GM23338 (cell line): ENCODE measurements around the gene STAMBPL1. TPM values are rescaled to one million over a fixed set of nuclear protein-coding genes. Genes with fewer than 3 reads are reported as not detected.

Source experiments
- ATAC-seq: fragments of 200-7000 bp; cut with Tn5 transposase; 3 replicates; pipeline ENCODE4 v1.9.1; 2020
- DNase-seq: peaks from one replicate; pipeline ENCODE4 v3.0.0-alpha.2; 2015; ENCODE audit warnings: low spot score
- H2AFZ ChIP-seq: fragments of 200-600 bp; sonication (generic); 2 replicates; pipeline ENCODE4 v1.8.0; 2016; ENCODE audit warnings: antibody characterized with exemption, mild to moderate bottlenecking, moderate library complexity
- H3F3A ChIP-seq: fragments of 200-600 bp; sonication (generic); replicated peaks from 2 replicates; pipeline ENCODE4 v1.8.0; 2017; ENCODE audit warnings: antibody characterized with exemption, mixed run types, low read depth
- H3K27ac ChIP-seq: fragments of 200-600 bp; sonication (generic); 2 replicates; pipeline ENCODE4 v1.6.1; 2016; ENCODE audit warnings: low read depth
- H3K27me3 ChIP-seq: fragments of 200-600 bp; sonication (generic); 2 replicates; pipeline ENCODE4 v1.8.0; 2016; ENCODE audit warnings: mild to moderate bottlenecking, mixed run types, moderate library complexity; ENCODE audit not compliant: insufficient read depth
- H3K36me3 ChIP-seq: fragments of 200-600 bp; sonication (generic); 2 replicates; pipeline ENCODE4 v1.8.0; 2016; ENCODE audit warnings: mild to moderate bottlenecking; ENCODE audit not compliant: insufficient read depth
- H3K4me1 ChIP-seq: fragments of 200-600 bp; sonication (generic); 2 replicates; pipeline ENCODE4 v1.8.0; 2016; ENCODE audit warnings: mild to moderate bottlenecking, moderate library complexity; ENCODE audit not compliant: insufficient read depth
- H3K4me2 ChIP-seq: fragments of 200-600 bp; sonication (generic); 2 replicates; pipeline ENCODE4 v1.7.1; 2017; ENCODE audit warnings: mixed run types
- H3K4me3 ChIP-seq: fragments of 200-600 bp; sonication (generic); 2 replicates; pipeline ENCODE4 v1.6.1; 2016; ENCODE audit warnings: mixed run types
- H3K79me2 ChIP-seq: fragments of 200-600 bp; sonication (generic); replicated peaks from 2 replicates; pipeline ENCODE4 v1.8.0; 2017; ENCODE audit warnings: mild to moderate bottlenecking; ENCODE audit not compliant: insufficient read depth
- H3K9me2 ChIP-seq: fragments of 200-600 bp; sonication (generic); 2 replicates; pipeline ENCODE4 v1.8.0; 2017; ENCODE audit not compliant: insufficient read depth
- H4K20me1 ChIP-seq: fragments of 200-600 bp; sonication (generic); replicated peaks from 2 replicates; pipeline ENCODE4 v1.8.0; 2017; ENCODE audit warnings: mild to moderate bottlenecking; ENCODE audit not compliant: insufficient read depth
- H3K27ac Mint-ChIP-seq: 2 replicates; pipeline ENCODE4 v1.8.0; 2020; ENCODE audit warnings: inconsistent platforms, mild to moderate bottlenecking, moderate library complexity, mixed read lengths
- H3K27me3 Mint-ChIP-seq: 3 replicates; pipeline ENCODE4 v1.8.0; 2022; ENCODE audit warnings: low read depth, mild to moderate bottlenecking, moderate library complexity, mixed read lengths, inconsistent platforms; ENCODE audit not compliant: insufficient read depth, poor library complexity
- H3K36me3 Mint-ChIP-seq: 3 replicates; pipeline ENCODE4 v1.8.0; 2021; ENCODE audit warnings: low read depth, mild to moderate bottlenecking, inconsistent platforms, moderate library complexity, mixed read lengths
- H3K4me1 Mint-ChIP-seq: 3 replicates; pipeline ENCODE4 v1.8.0; 2020; ENCODE audit warnings: mild to moderate bottlenecking, inconsistent platforms, mixed read lengths
- H3K4me3 Mint-ChIP-seq: 3 replicates; pipeline ENCODE4 v1.8.0; 2021; ENCODE audit warnings: moderate library complexity, mild to moderate bottlenecking, inconsistent platforms, mixed read lengths
- H3K9me3 Mint-ChIP-seq: 3 replicates; pipeline ENCODE4 v1.8.0; 2020; ENCODE audit warnings: moderate library complexity, mild to moderate bottlenecking, inconsistent platforms, mixed read lengths
- CTCF ChIP-seq, 2 experiments: fragments of 200-600 bp in 1 of 2; sonication (generic) in 1 of 2; conservative IDR thresholded peaks; 2 replicates each; pipeline versions ENCODE4 v1.5.1 to v1.6.1; 2016 to 2017; ENCODE audit warnings: antibody characterized with exemption in 2 of 2, low read depth in 2 of 2, mild to moderate bottlenecking in 2 of 2, moderate library complexity in 1 of 2
- ETS1 ChIP-seq: IDR thresholded peaks from 2 replicates; pipeline ENCODE4 v1.6.1; 2016; ENCODE audit warnings: antibody characterized with exemption
- EZH2phosphoT487 ChIP-seq: fragments of 200-600 bp; sonication (generic); IDR thresholded peaks from one replicate; pipeline ENCODE4 v1.8.1; 2018; ENCODE audit warnings: antibody characterized with exemption; ENCODE audit not compliant: unreplicated experiment
- POLR2AphosphoS5 ChIP-seq: IDR thresholded peaks from 2 replicates; pipeline ENCODE4 v1.6.1; 2016; ENCODE audit warnings: antibody characterized with exemption, low read depth
- STAT1 ChIP-seq: IDR thresholded peaks from one replicate; pipeline ENCODE4 v1.6.1; 2016; ENCODE audit warnings: antibody characterized with exemption; ENCODE audit not compliant: unreplicated experiment
- ZNF331 ChIP-seq: fragments of 250-450 bp; sonication (Bioruptor Pico); IDR thresholded peaks from 2 replicates; pipeline ENCODE4 v1.5.0; 2020; ENCODE audit warnings: low read depth, mild to moderate bottlenecking, moderate library complexity
- polyA plus RNA-seq: library from polyadenylated mRNA; unstranded; fragments of >200 nt; fragmentation: Nextera tagmentation; extraction: Ambion mirVana; gene quantifications from 2 replicates; pipeline ENCODE4 v1.2.1, GENCODE V29; 2016
- total RNA-seq: library from RNA; depleted of rRNA; stranded (reverse); fragments of >200 nt; shearing (Covaris generic); gene quantifications from 2 replicates; pipeline ENCODE4 v1.2.3, GENCODE V29; 2014
- TF ChIP-seq, protein P1 (sequence below): fragments of 250-450 bp; sonication (Bioruptor Pico); IDR thresholded peaks from 2 replicates; pipeline ENCODE4 v1.5.0; 2020; ENCODE audit warnings: mild to moderate bottlenecking, moderate library complexity

The STAMBPL1 gene
- total and polyA plus RNA-seq, 2 experiments from 2014 or later: 2.5 to 11.5 TPM

DNA sequence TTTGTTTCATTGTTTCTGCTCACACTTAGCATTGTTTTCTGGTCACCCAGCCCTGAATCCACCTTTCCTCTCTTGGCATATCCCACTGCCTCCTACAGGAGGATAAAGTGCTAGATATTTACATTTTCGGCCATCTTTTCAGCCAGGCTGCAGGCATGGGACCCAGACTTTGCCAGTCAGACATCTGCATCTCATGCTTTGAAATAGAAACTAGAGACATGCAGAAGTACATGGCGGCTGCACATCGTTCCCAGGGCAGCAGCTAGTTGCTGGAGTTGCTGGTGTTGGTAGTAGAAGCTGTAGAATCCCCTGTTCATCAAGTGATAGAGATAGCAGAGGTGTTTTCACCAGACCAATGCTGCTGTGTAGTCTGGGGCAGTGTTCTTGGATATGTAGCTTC is 18.7 kb downstream of the STAMBPL1 start (continued):
- TF ChIP-seq CTCF (conservative IDR thresholded peaks at IDR 0.05; ENCODE audit: low read depth in 2 of 2) (no peak), EZH2phosphoT487 (no peak), POLR2AphosphoS5 (no peak)
- TF ChIP-seq, protein P1, sequence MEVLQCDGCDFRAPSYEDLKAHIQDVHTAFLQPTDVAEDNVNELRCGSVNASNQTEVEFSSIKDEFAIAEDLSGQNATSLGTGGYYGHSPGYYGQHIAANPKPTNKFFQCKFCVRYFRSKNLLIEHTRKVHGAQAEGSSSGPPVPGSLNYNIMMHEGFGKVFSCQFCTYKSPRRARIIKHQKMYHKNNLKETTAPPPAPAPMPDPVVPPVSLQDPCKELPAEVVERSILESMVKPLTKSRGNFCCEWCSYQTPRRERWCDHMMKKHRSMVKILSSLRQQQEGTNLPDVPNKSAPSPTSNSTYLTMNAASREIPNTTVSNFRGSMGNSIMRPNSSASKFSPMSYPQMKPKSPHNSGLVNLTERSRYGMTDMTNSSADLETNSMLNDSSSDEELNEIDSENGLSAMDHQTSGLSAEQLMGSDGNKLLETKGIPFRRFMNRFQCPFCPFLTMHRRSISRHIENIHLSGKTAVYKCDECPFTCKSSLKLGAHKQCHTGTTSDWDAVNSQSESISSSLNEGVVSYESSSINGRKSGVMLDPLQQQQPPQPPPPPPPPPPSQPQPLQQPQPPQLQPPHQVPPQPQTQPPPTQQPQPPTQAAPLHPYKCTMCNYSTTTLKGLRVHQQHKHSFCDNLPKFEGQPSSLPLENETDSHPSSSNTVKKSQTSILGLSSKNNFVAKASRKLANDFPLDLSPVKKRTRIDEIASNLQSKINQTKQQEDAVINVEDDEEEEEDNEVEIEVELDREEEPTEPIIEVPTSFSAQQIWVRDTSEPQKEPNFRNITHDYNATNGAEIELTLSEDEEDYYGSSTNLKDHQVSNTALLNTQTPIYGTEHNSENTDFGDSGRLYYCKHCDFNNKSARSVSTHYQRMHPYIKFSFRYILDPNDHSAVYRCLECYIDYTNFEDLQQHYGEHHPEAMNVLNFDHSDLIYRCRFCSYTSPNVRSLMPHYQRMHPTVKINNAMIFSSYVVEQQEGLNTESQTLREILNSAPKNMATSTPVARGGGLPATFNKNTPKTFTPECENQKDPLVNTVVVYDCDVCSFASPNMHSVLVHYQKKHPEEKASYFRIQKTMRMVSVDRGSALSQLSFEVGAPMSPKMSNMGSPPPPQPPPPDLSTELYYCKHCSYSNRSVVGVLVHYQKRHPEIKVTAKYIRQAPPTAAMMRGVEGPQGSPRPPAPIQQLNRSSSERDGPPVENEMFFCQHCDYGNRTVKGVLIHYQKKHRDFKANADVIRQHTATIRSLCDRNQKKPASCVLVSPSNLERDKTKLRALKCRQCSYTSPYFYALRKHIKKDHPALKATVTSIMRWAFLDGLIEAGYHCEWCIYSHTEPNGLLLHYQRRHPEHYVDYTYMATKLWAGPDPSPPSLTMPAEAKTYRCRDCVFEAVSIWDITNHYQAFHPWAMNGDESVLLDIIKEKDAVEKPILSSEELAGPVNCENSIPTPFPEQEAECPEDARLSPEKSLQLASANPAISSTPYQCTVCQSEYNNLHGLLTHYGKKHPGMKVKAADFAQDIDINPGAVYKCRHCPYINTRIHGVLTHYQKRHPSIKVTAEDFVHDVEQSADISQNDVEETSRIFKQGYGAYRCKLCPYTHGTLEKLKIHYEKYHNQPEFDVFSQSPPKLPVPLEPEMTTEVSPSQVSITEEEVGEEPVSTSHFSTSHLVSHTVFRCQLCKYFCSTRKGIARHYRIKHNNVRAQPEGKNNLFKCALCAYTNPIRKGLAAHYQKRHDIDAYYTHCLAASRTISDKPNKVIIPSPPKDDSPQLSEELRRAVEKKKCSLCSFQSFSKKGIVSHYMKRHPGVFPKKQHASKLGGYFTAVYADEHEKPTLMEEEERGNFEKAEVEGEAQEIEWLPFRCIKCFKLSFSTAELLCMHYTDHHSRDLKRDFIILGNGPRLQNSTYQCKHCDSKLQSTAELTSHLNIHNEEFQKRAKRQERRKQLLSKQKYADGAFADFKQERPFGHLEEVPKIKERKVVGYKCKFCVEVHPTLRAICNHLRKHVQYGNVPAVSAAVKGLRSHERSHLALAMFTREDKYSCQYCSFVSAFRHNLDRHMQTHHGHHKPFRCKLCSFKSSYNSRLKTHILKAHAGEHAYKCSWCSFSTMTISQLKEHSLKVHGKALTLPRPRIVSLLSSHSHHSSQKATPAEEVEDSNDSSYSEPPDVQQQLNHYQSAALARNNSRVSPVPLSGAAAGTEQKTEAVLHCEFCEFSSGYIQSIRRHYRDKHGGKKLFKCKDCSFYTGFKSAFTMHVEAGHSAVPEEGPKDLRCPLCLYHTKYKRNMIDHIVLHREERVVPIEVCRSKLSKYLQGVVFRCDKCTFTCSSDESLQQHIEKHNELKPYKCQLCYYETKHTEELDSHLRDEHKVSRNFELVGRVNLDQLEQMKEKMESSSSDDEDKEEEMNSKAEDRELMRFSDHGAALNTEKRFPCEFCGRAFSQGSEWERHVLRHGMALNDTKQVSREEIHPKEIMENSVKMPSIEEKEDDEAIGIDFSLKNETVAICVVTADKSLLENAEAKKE (CRISPR knock-in tag): no peak

DNA sequence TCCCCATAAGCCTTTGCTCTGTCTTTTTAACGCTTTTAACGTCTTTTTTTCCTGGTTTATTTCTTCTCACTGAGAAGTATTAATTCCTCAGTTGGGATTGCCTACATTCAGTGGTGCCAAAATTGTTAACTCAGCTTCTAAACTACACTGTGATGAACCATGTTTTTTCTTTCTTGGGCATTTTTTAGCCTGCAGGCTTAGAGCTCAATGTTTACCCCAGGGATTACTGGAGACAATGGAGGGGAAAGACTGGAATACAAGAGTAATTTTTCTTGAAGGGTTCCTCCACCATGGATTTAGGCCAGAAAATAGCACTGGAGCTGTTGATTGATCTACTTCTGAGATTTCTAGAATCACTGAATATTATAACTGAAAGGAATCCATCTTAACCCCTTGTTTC is 19.8 kb downstream of the STAMBPL1 start:
- Mint-ChIP-seq H3K27ac (no peak overlapping the region), H3K27me3 (no peaks in the 10 kb centered on the region), H3K4me3 (no peak overlapping the region), H3K4me1 (peaks cover 10% of the 10 kb centered on the region; the same call in 2 of the 3 replicates), H3K36me3 (peaks cover 8% of the 10 kb centered on the region; the same call in 2 of the 3 replicates), H3K9me3 (no peaks in the 10 kb centered on the region)
- no peaks in the 10 kb centered on the region for H3K79me2 ChIP-seq
- no peak overlapping the region for H2AFZ ChIP-seq
- H3K4me1 ChIP-seq: no peaks in the 10 kb centered on the region
- no peaks in the 10 kb centered on the region for H3K36me3 ChIP-seq
- DNase-seq (no peak), ATAC-seq (no peak)
- H3K4me2 ChIP-seq: no peak overlapping the region
- H3K4me3 ChIP-seq: no peak overlapping the region
- no peak overlapping the region for H3K27ac ChIP-seq
- H3K9me2 ChIP-seq: no peaks in the 10 kb centered on the region
- H3K27me3 ChIP-seq: no peaks in the 10 kb centered on the region
- H3F3A ChIP-seq: no peaks in the 10 kb centered on the region
- no peaks in the 10 kb centered on the region for H4K20me1 ChIP-seq
- TF ChIP-seq, protein P1 (CRISPR knock-in tag): no peak
- TF ChIP-seq ZNF331 (CRISPR knock-in tag) (no peak), POLR2AphosphoS5 (no peak), ETS1 (no peak), STAT1 (no peak)
